ENCODE data around the gene XPO4.

Gene XPO4

GRCh38 chr13:20727856-20728255 lies 174.7 kb downstream of the XPO4 start:
- no peak for DNase-seq (ENCODE audit: low read depth)
